Activated naive CD8-positive, alpha-beta T cell treated with anti-CD3 and anti-CD28 coated beads, Interleukin-2, amount 10 ng/mL, durations not matched to agents 7 days and 5 days (primary cell): ENCODE measurements around the gene FHOD3. TPM values are rescaled to one million over a fixed set of nuclear protein-coding genes. Genes with fewer than 3 reads are reported as not detected.

Experiments used
- ATAC-seq: fragments of 150-1000 bp; cut with Tn5 transposase; one replicate; pipeline ENCODE4 v1.10.0; 2021; ENCODE audit warnings: low read depth, moderate library complexity
- POLR2A ChIA-PET: fragments of 350-600 bp; sonication (Branson Sonifier 250); formaldehyde crosslinking; loops from one replicate; lab custom pipeline; 2021; ENCODE audit warnings: antibody characterized with exemption; lab: Charles Lee
- DNase-seq: peaks from one replicate; pipeline ENCODE4 v3.0.0; 2021
- H3K27ac Mint-ChIP-seq: one replicate; pipeline ENCODE4 v1.8.0; 2022; ENCODE audit warnings: mild to moderate bottlenecking, mixed read lengths
- H3K27me3 Mint-ChIP-seq: one replicate; pipeline ENCODE4 v1.8.0; 2022; ENCODE audit warnings: mild to moderate bottlenecking, moderate library complexity, mixed read lengths
- H3K36me3 Mint-ChIP-seq: one replicate; pipeline ENCODE4 v1.8.0; 2021; ENCODE audit warnings: mild to moderate bottlenecking, mixed read lengths
- H3K4me1 Mint-ChIP-seq: one replicate; pipeline ENCODE4 v1.8.0; 2021; ENCODE audit warnings: mixed read lengths
- H3K4me3 Mint-ChIP-seq: one replicate; pipeline ENCODE4 v1.8.0; 2022; ENCODE audit warnings: mild to moderate bottlenecking, moderate library complexity, mixed read lengths
- H3K9me3 Mint-ChIP-seq: one replicate; pipeline ENCODE4 v1.8.0; 2021; ENCODE audit warnings: mixed read lengths
- total RNA-seq, 2 experiments: library from RNA; stranded (reverse); gene quantifications; one replicate each; pipeline ENCODE4 v1.2.3, GENCODE V29; 2021

Gene FHOD3
- total RNA-seq, 2 experiments from 2014 or later, result not detected

- no peak overlapping the region for H3K27ac Mint-ChIP-seq
- no peaks in the 10 kb centered on the region for H3K36me3 Mint-ChIP-seq
- DNase-seq (no peak), ATAC-seq (no peak)
- H3K4me1 Mint-ChIP-seq, result no peaks in the 10 kb centered on the region
- POLR2A ChIA-PET, result no interaction called here
- H3K27me3 Mint-ChIP-seq, result peaks cover under 1% of the 10 kb centered on the region
- H3K4me3 Mint-ChIP-seq, result no peak overlapping the region
- H3K9me3 Mint-ChIP-seq, result no peaks in the 10 kb centered on the region
These were observed 364.5 kb downstream of the FHOD3 start for GRCh38 chr18:36661999-36662398.

GRCh38 chr18:36663312-36663711 lies 365.8 kb downstream of the FHOD3 start:
- DNase-seq, result no peak
- no peak overlapping the region for H3K4me3 Mint-ChIP-seq
- H3K36me3 Mint-ChIP-seq, result no peaks in the 10 kb centered on the region
- no peaks in the 10 kb centered on the region for H3K4me1 Mint-ChIP-seq
- H3K27me3 Mint-ChIP-seq, result peaks cover 3% of the 10 kb centered on the region
- no peaks in the 10 kb centered on the region for H3K9me3 Mint-ChIP-seq
- POLR2A ChIA-PET, result no interaction called here
- H3K27ac Mint-ChIP-seq, result no peak overlapping the region
- no peak for ATAC-seq

GRCh38 chr18:36665952-36666351 lies 368.4 kb downstream of the FHOD3 start:
- DNase-seq, result no peak
- H3K9me3 Mint-ChIP-seq, result no peaks in the 10 kb centered on the region
- no peak for ATAC-seq
- no peaks in the 10 kb centered on the region for H3K36me3 Mint-ChIP-seq
- no peak overlapping the region for H3K4me3 Mint-ChIP-seq
- no peaks in the 10 kb centered on the region for H3K4me1 Mint-ChIP-seq
- POLR2A ChIA-PET, result no interaction called here
- H3K27me3 Mint-ChIP-seq, result peaks cover 14% of the 10 kb centered on the region
- H3K27ac Mint-ChIP-seq, result no peak overlapping the region

GRCh38 chr18:36667811-36668210 lies 370.3 kb downstream of the FHOD3 start:
- POLR2A ChIA-PET, result no interaction called here
- Mint-ChIP-seq H3K36me3 (no peaks in the 10 kb centered on the region), H3K4me3 (no peak overlapping the region), H3K9me3 (no peaks in the 10 kb centered on the region), H3K27me3 (peaks cover 18% of the 10 kb centered on the region), H3K4me1 (no peaks in the 10 kb centered on the region), H3K27ac (no peak overlapping the region)
- ATAC-seq (no peak), DNase-seq (no peak)

GRCh38 chr18:36668349-36668748 lies 370.8 kb downstream of the FHOD3 start:
- ATAC-seq (no peak), DNase-seq (no peak)
- H3K9me3 Mint-ChIP-seq, result no peaks in the 10 kb centered on the region
- POLR2A ChIA-PET, result no interaction called here
- H3K27ac Mint-ChIP-seq, result no peak overlapping the region
- no peaks in the 10 kb centered on the region for H3K36me3 Mint-ChIP-seq
- peaks cover 19% of the 10 kb centered on the region for H3K27me3 Mint-ChIP-seq
- no peak overlapping the region for H3K4me3 Mint-ChIP-seq
- H3K4me1 Mint-ChIP-seq, result no peaks in the 10 kb centered on the region

- POLR2A ChIA-PET, result no interaction called here
- Mint-ChIP-seq H3K4me1 (no peaks in the 10 kb centered on the region), H3K9me3 (peaks cover 2% of the 10 kb centered on the region), H3K36me3 (no peaks in the 10 kb centered on the region), H3K27ac (no peak overlapping the region), H3K27me3 (peaks cover 22% of the 10 kb centered on the region), H3K4me3 (no peak overlapping the region)
- ATAC-seq, result no peak
- DNase-seq, result no peak
These were observed 375.2 kb downstream of the FHOD3 start for GRCh38 chr18:36672437-36673344.

GRCh38 chr18:36673452-36673851 lies 375.9 kb downstream of the FHOD3 start:
- no peak for ATAC-seq
- no peak for DNase-seq
- no peaks in the 10 kb centered on the region for H3K36me3 Mint-ChIP-seq
- H3K4me3 Mint-ChIP-seq, result no peak overlapping the region
- H3K27me3 Mint-ChIP-seq, result peaks cover 18% of the 10 kb centered on the region
- POLR2A ChIA-PET, result no interaction called here
- peaks cover 2% of the 10 kb centered on the region for H3K9me3 Mint-ChIP-seq
- no peaks in the 10 kb centered on the region for H3K4me1 Mint-ChIP-seq
- no peak overlapping the region for H3K27ac Mint-ChIP-seq

GRCh38 chr18:36675076-36675475 lies 377.6 kb downstream of the FHOD3 start:
- no peaks in the 10 kb centered on the region for H3K4me1 Mint-ChIP-seq
- no peak for DNase-seq
- H3K27me3 Mint-ChIP-seq, result peaks cover 18% of the 10 kb centered on the region
- POLR2A ChIA-PET, result no interaction called here
- no peak overlapping the region for H3K27ac Mint-ChIP-seq
- peaks cover 2% of the 10 kb centered on the region for H3K9me3 Mint-ChIP-seq
- no peaks in the 10 kb centered on the region for H3K36me3 Mint-ChIP-seq
- ATAC-seq, result no peak
- H3K4me3 Mint-ChIP-seq, result no peak overlapping the region

GRCh38 chr18:36675542-36675941 lies 378.0 kb downstream of the FHOD3 start:
- H3K27ac Mint-ChIP-seq, result no peak overlapping the region
- no peaks in the 10 kb centered on the region for H3K4me1 Mint-ChIP-seq
- peaks cover 14% of the 10 kb centered on the region for H3K27me3 Mint-ChIP-seq
- no peak for ATAC-seq
- peaks cover 2% of the 10 kb centered on the region for H3K9me3 Mint-ChIP-seq
- DNase-seq, result no peak
- POLR2A ChIA-PET, result no interaction called here
- no peaks in the 10 kb centered on the region for H3K36me3 Mint-ChIP-seq
- H3K4me3 Mint-ChIP-seq, result no peak overlapping the region

- Mint-ChIP-seq H3K9me3 (peaks cover 2% of the 10 kb centered on the region), H3K27ac (no peak overlapping the region), H3K4me3 (no peak overlapping the region), H3K4me1 (no peaks in the 10 kb centered on the region), H3K36me3 (no peaks in the 10 kb centered on the region), H3K27me3 (peaks cover 10% of the 10 kb centered on the region)
- POLR2A ChIA-PET, result no interaction called here
- ATAC-seq, result no peak
- no peak for DNase-seq
These were observed 379.1 kb downstream of the FHOD3 start for GRCh38 chr18:36676629-36677028.

- H3K4me3 Mint-ChIP-seq, result no peak overlapping the region
- no peak overlapping the region for H3K27ac Mint-ChIP-seq
- ATAC-seq (no peak), DNase-seq (no peak)
- no peaks in the 10 kb centered on the region for H3K4me1 Mint-ChIP-seq
- POLR2A ChIA-PET, result no interaction called here
- H3K36me3 Mint-ChIP-seq, result no peaks in the 10 kb centered on the region
- H3K27me3 Mint-ChIP-seq, result peaks cover 13% of the 10 kb centered on the region
- peaks cover 4% of the 10 kb centered on the region for H3K9me3 Mint-ChIP-seq
These were observed 382.5 kb downstream of the FHOD3 start for GRCh38 chr18:36680042-36680441.

- DNase-seq, result no peak
These were observed 388.1 kb downstream of the FHOD3 start for GRCh38 chr18:36685580-36685979.

GRCh38 chr18:36688020-36688965 lies 390.8 kb downstream of the FHOD3 start:
- DNase-seq (peak; percentile 32), ATAC-seq (no peak)
- POLR2A ChIA-PET, result no interaction called here
- peaks cover 2% of the 10 kb centered on the region for H3K9me3 Mint-ChIP-seq
- H3K27ac Mint-ChIP-seq, result no peak overlapping the region
- H3K27me3 Mint-ChIP-seq, result peaks cover 3% of the 10 kb centered on the region
- no peaks in the 10 kb centered on the region for H3K4me1 Mint-ChIP-seq
- H3K4me3 Mint-ChIP-seq, result no peak overlapping the region
- no peaks in the 10 kb centered on the region for H3K36me3 Mint-ChIP-seq

More at GRCh38 chr18:36685580-36685979, 388.1 kb downstream of the FHOD3 start:
- Mint-ChIP-seq H3K36me3 (no peaks in the 10 kb centered on the region), H3K9me3 (peaks cover 2% of the 10 kb centered on the region), H3K4me1 (no peaks in the 10 kb centered on the region), H3K4me3 (no peak overlapping the region), H3K27me3 (peaks cover 8% of the 10 kb centered on the region), H3K27ac (no peak overlapping the region)
- POLR2A ChIA-PET, result no interaction called here
- ATAC-seq, result no peak
